ENCODE results near the gene TEX19.

TEX19 gene

GRCh38 chr17:82358465-82359350 lies at the start of gene TEX19:
TEX19 (plus strand) TSS chr17:82359247; CDS start chr17:82362151, 2,904 bp downstream.
- no peak for DNase-seq

DNA sequence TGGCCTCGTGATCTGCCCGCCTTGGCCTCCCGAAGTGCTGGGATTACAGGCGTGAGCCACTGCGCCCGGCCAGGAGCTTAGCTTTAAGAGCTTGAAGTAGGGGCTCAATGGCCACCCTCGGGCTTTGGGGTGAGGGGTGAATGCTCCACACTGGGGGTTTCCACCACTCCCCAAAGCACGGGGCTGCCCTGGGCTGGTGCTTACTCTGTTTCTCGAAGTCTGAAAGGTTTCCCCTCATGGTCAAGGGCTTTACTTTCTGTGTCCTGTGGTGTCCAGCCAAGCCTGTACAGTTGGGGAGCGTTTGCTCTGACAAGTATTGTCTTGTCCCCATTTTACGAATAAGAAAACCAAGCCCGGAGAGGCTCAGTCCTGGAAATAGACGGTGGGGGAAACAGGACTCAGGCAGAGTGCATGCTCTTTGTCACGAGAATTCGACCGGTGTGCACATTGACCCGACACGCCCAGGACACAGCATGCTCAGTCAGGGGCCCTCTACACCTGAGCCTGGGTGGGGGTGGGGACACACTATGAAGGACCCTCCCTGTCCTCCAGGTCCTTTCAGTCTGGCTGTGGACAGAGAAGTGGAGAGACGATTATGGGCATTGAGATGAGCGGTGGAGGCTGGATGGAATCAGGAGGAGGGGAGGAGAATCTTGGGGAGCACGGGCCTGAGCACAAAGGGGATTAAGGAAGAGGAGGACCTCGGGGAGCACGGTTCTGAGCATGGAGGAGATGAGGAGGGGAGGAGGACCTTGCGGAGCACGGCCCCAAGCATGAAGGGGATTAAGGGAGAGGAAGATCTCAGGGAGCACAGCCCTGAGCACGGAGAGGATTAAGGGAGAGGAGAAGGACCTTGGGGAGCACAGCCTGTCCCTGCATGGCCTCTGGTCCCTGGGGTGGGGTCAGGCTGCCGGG lies 49.1 kb upstream of the TEX19 start:
- DNase-seq: no peak

GRCh38 chr17:82310877-82311276 lies 48.2 kb upstream of the TEX19 start:
- no peak for DNase-seq

- DNase-seq: no peak
Measured at GRCh38 chr17:82311971-82312370, 47.1 kb upstream of the TEX19 start.

DNA sequence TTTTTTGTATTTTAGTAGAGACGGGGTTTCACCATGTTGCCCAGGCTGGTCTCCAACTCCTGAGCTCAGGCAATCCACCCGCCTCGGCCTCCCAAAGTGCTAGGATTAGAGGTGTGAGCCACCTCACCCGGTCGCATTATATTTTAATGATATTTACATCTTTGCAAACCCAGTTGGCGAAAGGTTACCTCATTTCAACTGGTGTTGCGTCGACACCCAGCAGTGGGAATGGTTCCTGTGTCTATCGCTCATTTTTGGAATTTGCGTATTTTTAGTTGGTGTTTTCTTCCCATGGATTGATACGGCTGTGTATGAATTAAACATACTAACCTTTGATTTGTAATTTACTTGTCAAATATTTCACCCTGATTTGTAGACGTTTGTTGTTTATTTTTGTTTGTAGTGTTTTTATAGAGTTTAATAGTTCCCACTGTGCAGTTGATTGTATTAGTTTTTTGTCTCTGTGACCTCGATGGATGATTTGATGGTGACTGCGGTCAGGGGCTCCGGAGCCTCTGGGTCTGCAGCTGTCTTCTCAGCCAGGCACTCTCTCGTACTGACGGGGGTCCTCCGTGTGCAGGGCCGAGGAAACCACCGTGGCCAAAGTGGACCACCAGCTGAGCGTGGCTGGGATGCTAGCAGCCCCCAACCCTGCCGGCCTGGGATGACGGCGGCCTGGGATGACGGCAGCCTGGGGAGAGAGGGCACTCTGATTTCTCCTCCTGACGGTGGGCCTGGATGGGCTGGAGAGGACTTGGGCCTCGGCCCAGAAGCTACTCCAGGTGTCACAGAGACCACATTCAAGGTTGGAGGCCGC lies 45.6 kb upstream of the TEX19 start:
- no peak for DNase-seq

DNA sequence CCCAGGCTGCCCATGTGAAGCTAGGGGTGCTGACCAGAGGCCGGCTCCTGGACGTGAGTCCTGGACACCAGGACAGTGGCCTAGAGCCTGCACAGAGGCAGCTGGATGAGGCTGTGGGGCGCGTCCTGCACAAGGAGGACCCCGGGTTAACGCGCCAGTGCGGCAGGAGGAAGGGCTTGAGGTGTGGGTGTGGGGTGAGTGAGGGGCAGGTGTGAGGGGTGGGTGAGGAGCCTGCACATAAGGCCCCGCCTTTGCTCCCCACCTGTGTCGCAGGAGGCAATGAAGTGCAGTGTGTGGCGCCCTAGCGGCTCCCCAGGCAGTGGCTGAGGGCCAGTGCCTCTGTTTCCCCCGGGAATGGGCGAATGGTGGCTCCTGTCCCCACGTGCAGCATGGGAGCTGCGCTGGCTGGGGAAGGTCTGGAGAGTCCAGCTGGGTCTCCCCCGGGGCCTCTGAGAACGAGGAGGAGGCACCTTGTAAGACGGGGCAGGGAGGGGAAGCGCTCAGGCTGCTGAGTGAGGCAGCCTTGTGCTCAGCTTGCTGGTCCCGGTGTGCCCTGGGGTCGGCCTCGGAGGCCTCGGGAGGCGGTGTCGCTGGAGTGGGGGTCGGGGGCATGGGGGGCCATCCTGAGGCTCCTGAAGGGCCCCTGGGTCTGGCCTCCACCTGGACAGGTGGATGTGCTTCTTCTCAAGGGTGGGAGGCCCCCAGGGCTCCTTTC lies 44.9 kb upstream of the TEX19 start:
- no peak for DNase-seq

DNA sequence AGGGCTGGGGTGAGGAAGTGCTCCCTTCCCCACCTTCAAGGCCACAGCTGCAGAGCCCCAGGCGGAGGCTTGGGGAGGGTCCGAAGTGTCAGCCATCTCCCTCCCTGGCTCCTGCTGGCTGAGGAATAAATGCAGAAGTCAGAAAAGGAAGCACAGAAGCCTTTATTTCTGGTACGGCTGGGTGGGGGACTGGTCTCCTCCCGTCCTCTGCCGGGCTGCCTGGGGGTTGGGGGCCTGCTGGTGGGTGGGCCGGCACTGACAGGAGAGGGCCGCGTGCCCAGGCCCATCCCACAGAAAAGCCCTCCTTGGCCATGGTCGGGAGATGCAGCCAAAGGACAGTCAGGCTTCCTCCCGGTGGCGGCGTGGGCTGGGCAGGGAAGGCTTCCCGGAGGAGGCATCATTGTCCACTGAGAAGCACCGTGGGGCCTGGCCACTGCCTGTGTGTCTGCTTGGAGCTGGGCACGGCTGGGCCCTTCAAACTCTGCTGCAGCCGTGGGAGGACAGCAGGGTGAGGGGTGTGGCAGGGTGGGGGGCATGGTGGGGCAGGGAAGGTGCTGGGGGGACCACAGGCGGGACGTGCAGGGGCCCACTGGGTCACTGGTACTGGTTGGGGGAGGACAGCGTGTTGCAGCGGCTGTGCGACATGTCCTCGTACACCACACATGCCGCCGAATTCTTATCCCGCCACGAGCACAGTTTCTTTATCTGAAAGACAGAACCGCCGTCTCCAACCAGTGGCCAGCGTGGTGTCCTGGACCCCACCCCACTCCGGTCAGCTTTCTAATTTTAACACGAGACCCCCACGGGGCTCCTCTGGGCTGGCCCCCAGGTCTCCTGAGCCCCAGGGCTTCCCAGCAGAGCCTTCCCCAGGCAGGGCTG lies 44.1 kb upstream of the TEX19 start:
- peak; percentile 22 for DNase-seq

- DNase-seq: no peak
Measured at GRCh38 chr17:82315703-82316358, 43.2 kb upstream of the TEX19 start.

GRCh38 chr17:82316651-82317393 lies 42.2 kb upstream of the TEX19 start:
- DNase-seq: no peak

DNA sequence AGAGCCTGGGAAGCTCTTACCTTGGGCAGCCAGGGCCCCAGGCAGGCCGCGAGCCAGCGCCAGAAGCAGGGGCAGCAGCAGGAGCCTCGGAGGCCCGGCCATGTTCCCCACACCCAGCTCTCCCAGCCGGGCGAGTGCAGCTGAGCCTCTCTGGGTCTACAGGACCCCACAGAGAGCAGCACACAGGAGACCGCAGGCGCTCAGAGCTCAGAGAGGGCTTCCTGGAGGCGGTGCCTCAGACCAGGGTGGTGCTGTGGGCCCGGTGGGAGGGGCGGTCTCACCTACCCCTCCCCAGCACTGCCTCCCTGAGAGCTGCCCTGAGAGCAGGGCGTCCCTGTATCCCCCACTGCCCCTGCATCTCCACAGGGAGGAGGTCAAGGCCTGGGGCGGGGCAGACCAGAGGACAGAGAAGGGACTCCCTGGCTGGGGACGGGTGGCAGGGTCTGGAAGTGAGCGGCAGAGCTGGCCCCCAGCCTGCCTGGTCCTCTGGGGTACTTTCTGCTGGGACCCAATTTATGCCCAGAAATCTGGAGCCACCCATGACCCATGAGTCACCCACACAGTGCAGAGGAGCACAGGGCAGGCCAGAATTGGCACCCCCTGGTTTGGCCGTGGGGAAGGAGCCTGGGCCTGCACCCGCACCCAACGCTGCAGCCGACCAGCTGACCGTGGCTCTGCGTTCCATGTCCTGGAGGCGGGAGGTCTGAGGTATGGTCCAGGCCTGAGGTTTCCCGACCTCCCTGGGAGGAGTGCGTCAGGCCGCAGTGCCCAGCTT lies 41.5 kb upstream of the TEX19 start, which contains the start of gene CD7:
TSS of gene CD7 (minus strand) at position 215 of the 775 bp plus-strand sequence. CDS start at position 102, 113 bp downstream.
- no peak for DNase-seq

DNA sequence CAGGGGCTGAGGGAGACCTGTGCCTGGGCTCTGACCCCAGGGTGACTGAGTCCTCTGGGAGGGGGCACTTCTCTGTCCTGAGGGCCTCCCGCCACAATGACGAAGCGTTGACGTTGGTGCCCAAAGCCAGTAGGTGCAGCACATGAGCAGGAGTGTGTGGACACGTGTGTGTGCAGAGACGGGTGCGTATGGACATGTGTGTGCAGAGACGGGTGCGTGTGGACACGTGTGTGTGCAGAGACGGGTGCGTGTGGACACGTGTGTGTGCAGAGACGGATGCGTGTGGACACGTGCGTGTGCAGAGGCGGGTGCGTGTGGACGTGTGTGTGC lies 40.9 kb upstream of the TEX19 start:
- no peak for DNase-seq

- no peak for DNase-seq
Measured at GRCh38 chr17:82318772-82319606, 40.1 kb upstream of the TEX19 start.

- DNase-seq: no peak
Measured at GRCh38 chr17:82319619-82320062, 39.4 kb upstream of the TEX19 start.

GRCh38 chr17:82320140-82320840 lies 38.8 kb upstream of the TEX19 start:
- no peak for DNase-seq

DNA sequence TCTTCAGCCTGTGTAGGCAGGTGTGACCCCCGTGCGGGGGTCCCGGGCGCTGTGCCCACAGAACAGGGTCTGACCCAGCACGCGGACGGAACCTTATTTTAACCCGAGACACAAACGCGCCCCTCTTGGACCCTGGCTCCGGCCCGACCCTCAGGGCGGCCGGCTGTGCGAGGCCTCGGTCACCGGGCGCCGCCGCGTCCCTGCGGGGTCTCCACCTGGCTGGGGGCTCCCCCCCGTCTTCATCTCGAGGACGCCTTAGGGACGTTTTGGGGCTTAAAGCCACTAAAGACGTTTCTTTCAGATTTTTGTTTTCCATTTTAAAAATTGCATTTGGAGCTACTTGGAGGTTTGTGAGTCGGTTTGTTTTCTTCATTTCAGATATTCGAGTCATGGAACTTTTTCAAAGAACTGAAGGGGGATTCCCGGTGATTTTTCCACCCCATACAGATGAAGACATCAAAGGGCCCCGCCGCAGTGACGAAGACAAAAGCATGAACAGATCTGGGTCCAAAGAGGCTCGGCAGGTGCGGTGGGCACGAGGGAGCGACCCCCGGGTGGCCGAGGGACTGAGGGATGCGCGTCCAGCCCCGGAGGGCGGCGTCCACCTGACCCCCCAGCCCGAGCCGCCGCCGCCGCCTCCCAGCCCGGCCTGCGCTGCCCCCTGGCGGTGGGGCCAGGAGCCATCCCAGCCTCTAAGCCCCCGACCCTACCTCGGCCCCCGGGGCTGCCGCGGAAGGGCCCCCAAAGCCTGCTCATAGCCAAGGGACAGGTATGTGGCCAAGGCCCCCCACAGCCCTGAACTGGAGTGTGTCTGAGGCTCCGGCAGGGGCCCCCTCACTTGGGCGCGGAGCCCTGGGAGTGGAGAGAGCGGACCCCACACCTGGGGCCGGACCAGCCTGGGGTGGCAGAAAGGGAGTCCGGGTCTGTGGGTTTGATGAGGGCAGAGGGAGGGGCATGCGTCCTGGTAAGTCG lies 37.8 kb upstream of the TEX19 start:
- DNase-seq: peak; percentile 38

GRCh38 chr17:82321947-82322466 lies 37.0 kb upstream of the TEX19 start:
- no peak for DNase-seq
